ENCODE results near the gene KPNA6. TPM values are rescaled to one million over a fixed set of nuclear protein-coding genes. Genes with fewer than 3 reads are reported as not detected.

KPNA6 gene
- total and polyA plus RNA-seq, 2 of the 4 experiments (the other 2 are of a cell fraction), result 27.0 to 50.7 TPM

DNA sequence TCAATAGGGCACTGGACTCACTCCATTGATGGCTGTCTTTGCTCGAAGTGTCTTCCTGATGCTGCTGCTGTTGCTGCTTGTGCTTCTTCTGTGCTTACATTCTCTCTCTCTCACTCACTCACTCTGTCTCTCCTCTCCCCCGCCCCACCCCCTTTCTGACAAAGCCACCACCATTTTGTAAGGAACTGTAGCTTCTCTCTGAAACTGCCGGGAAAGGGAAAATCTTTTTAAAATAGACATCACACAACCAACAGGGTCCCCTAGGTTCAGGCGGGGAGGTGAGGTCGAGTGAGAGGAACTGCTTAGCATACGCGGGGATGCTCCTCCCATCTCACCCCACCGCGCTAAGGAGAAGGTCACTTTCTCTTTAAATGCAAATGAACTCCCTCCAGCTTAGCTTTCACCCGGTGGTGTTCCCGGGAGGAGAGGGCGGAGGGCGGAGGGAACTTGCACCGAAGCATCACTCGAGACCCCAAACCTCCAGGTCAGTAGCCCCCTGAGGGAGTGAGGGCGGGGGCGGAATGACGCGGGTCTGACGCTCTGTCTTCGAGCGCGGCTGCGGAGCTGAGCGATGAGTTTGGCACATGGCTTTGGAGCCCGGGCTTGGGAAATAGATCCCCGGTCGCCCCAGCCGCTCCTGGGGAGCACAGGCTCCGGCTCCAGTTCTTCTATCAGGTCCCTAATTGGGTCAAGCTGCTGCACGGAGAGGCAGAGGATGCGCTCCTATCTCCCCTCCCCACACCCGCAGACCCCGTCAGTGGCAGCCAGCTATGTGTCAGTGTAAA lies 92.6 kb downstream of the KPNA6 start, which contains the start of gene CCDC28B:
TSS of gene CCDC28B (plus strand) at position 370 of the 785 bp plus-strand sequence. CDS start 1,341 bp downstream, outside the sequence.
- Histone ChIP-seq H3K4me2 (ENCODE audit: low read depth, low read length) (peak within 1 kb of the TSS; percentile 60), H3K36me3 (ENCODE audit: control insufficient read depth, insufficient read depth, low read length) (peaks cover 30% of the 10 kb centered on the region), H4K20me1 (ENCODE audit: insufficient read depth, low read length) (0 out of 2 replicates have a peak, but pooled peaks cover 3% of the 10 kb centered on the region), H2BK5ac (ENCODE audit: low read depth, low read length, poor library complexity, severe bottlenecking) (peak within 1 kb of the TSS; percentile 80), H2BK20ac (ENCODE audit: low read depth, low read length) (peak within 1 kb of the TSS; percentile 51), H4K8ac (ENCODE audit: low read depth in 2 of 2, low read length in 2 of 2) (peak within 1 kb of the TSS; percentile 60 to 88), H3K9me1 (ENCODE audit: insufficient read depth, low read length) (peaks cover 16% of the 10 kb centered on the region; the same call in 1 of the 2 replicates), H4K91ac (ENCODE audit: insufficient read depth, low read depth, low read length) (peak within 1 kb of the TSS; percentile 84), H3K27ac (ENCODE audit: insufficient read depth, low read length) (peak within 1 kb of the TSS; percentile 78), H3K23ac (ENCODE audit: low read depth, low read length) (peak within 1 kb of the TSS; percentile 71), H3K27me3 (ENCODE audit: control insufficient read depth, insufficient read depth, low read length) (no peaks in the 10 kb centered on the region), H3K56ac (ENCODE audit: extremely low read depth, insufficient read depth, low read length) (peak within 1 kb of the TSS; percentile 91), H3K9ac (ENCODE audit: low read depth, low read length) (peak within 1 kb of the TSS; percentile 72), H2AK9ac (replicated peaks; ENCODE audit: low read depth, low read length, poor library complexity) (peak within 1 kb of the TSS; percentile 92), H2AFZ (replicated peaks; ENCODE audit: low read length, poor library complexity) (peak within 1 kb of the TSS; percentile 94), H2AK5ac (ENCODE audit: low read depth, low read length) (peak within 1 kb of the TSS; percentile 78), H3K18ac (ENCODE audit: low read depth, low read length) (peak within 1 kb of the TSS; percentile 48), H4K5ac (ENCODE audit: low read depth, low read length) (peak within 1 kb of the TSS; percentile 65), H2BK120ac (ENCODE audit: low read depth, low read length) (peak within 1 kb of the TSS; percentile 81), H3K79me1 (ENCODE audit: low read depth in 1 of 2, low read length in 2 of 2) (peaks cover 0 to 49% of the 10 kb centered on the region in 2 experiments; a peak in 2 of 4 replicates), H2BK15ac (ENCODE audit: low read depth, low read length) (peak within 1 kb of the TSS; percentile 92; the same call in 2 of the 3 replicates), H3K14ac (replicated peaks; ENCODE audit: low read depth, low read length) (peak within 1 kb of the TSS; percentile 75), H3K9me3 (ENCODE audit: control insufficient read depth, insufficient read depth, low read length) (no peaks in the 10 kb centered on the region), H3K4me3 (ENCODE audit: insufficient read depth, low read depth, low read length) (peak within 1 kb of the TSS; percentile 63), H3K4ac (ENCODE audit: low read depth, low read length) (peak within 1 kb of the TSS; percentile 88), H3K4me1 (ENCODE audit: control insufficient read depth, insufficient read depth, low read length) (peaks cover 33% of the 10 kb centered on the region)
- dilution Hi-C loops (cut with HindIII; ENCODE audit: low sequenced_read_pairs, unreplicated experiment) (no loop called here), in situ Hi-C loops (cut with MboI; ENCODE audit: low sequenced_read_pairs) (no loop called here), intact Hi-C loops (cut with micrococcal nuclease) (no loop called here)
- peak; percentile 59 for ATAC-seq (ENCODE audit: low read depth)
- BruUV-seq (replicated peaks), result no TSS peak
- CTCF ChIA-PET, result interaction anchor here (0.6 to 1.1 kb wide), 3 partner anchors 16 to 92 kb away, joined by 3 to 4 read pairs (median 3); no protein-coding TSS in a partner anchor
- peak; percentile 81 for DNase-seq
- 3% methylated on average over 11 of the region's 34 CpGs; no CpG with 5 or more reads in 1 of the 2 experiments for WGBS, 2 experiments (ENCODE audit: extremely low coverage in 2 of 2, insufficient read length in 1 of 2)
- POLR2A ChIA-PET (ENCODE audit: unreplicated experiment), result interaction anchor here (0.6 kb wide), 3 partner anchors 103 to 798 kb away, joined by 3 to 11 read pairs (median 3); no protein-coding TSS in a partner anchor
- TF ChIP-seq, protein P1, sequence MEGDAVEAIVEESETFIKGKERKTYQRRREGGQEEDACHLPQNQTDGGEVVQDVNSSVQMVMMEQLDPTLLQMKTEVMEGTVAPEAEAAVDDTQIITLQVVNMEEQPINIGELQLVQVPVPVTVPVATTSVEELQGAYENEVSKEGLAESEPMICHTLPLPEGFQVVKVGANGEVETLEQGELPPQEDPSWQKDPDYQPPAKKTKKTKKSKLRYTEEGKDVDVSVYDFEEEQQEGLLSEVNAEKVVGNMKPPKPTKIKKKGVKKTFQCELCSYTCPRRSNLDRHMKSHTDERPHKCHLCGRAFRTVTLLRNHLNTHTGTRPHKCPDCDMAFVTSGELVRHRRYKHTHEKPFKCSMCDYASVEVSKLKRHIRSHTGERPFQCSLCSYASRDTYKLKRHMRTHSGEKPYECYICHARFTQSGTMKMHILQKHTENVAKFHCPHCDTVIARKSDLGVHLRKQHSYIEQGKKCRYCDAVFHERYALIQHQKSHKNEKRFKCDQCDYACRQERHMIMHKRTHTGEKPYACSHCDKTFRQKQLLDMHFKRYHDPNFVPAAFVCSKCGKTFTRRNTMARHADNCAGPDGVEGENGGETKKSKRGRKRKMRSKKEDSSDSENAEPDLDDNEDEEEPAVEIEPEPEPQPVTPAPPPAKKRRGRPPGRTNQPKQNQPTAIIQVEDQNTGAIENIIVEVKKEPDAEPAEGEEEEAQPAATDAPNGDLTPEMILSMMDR (conservative IDR thresholded peaks at IDR 0.05; ENCODE audit: low read depth, low read length), result no peak
- peak; percentile 55 for TF ChIP-seq CEBPB (IDR thresholded peaks at IDR 0.05; ENCODE audit: low read depth, low read length)
- TF ChIP-seq MAFK (IDR thresholded peaks at IDR 0.05; ENCODE audit: low read depth, low read length), result no peak
- peak; percentile 76; the same call in 1 of the 2 replicates for TF ChIP-seq MXI1 (IDR thresholded peaks at IDR 0.05; ENCODE audit: borderline replicate concordance, low read depth, low read length)
- TF ChIP-seq, protein P2, sequence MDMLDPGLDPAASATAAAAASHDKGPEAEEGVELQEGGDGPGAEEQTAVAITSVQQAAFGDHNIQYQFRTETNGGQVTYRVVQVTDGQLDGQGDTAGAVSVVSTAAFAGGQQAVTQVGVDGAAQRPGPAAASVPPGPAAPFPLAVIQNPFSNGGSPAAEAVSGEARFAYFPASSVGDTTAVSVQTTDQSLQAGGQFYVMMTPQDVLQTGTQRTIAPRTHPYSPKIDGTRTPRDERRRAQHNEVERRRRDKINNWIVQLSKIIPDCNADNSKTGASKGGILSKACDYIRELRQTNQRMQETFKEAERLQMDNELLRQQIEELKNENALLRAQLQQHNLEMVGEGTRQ (IDR thresholded peaks at IDR 0.05; ENCODE audit: low read depth, low read length), result no peak
- no peak for TF ChIP-seq RFX5 (IDR thresholded peaks at IDR 0.05; ENCODE audit: low read depth, low read length)
- no peak for TF ChIP-seq BHLHE40 (IDR thresholded peaks at IDR 0.05; ENCODE audit: low read depth, low read length)
- TF ChIP-seq RAD21 (IDR thresholded peaks at IDR 0.05; ENCODE audit: low read length), result peak; percentile 5; the same call in 1 of the 2 replicates
- TF ChIP-seq MAZ (IDR thresholded peaks at IDR 0.05; ENCODE audit: borderline replicate concordance, low read depth, low read length), result peak; percentile 76
- no peak for TF ChIP-seq FOS (IDR thresholded peaks at IDR 0.05; ENCODE audit: low read depth, low read length)
- TF ChIP-seq SMC3 (IDR thresholded peaks at IDR 0.05; ENCODE audit: low read depth, low read length), result no peak
- TF ChIP-seq, protein P3, sequence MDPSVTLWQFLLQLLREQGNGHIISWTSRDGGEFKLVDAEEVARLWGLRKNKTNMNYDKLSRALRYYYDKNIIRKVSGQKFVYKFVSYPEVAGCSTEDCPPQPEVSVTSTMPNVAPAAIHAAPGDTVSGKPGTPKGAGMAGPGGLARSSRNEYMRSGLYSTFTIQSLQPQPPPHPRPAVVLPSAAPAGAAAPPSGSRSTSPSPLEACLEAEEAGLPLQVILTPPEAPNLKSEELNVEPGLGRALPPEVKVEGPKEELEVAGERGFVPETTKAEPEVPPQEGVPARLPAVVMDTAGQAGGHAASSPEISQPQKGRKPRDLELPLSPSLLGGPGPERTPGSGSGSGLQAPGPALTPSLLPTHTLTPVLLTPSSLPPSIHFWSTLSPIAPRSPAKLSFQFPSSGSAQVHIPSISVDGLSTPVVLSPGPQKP (IDR thresholded peaks at IDR 0.05; ENCODE audit: borderline replicate concordance, low read depth, low read length), result no peak
- TF ChIP-seq CHD1 (IDR thresholded peaks at IDR 0.05; ENCODE audit: low read depth, low read length), result 0 out of 2 replicates have a peak, but pooled peaks have one; percentile 51

Measured in IMR-90 (cell line).